CD14-positive monocyte (primary cell): ENCODE results near the gene TEX30. TPM values are rescaled to one million over a fixed set of nuclear protein-coding genes. Genes with fewer than 3 reads are reported as not detected.

Experiments
- DNase-seq, 3 donors: peaks; one replicate each; pipeline ENCODE4 v3.0.0-alpha.2; 2011 to 2022
- H2AFZ ChIP-seq: 2 replicates; pipeline ENCODE4 v1.6.0; 2012; ENCODE audit warnings: mild to moderate bottlenecking, low read depth, low read length, inconsistent platforms; ENCODE audit not compliant: insufficient read depth, poor library complexity, severe bottlenecking
- H3K27ac ChIP-seq, 2 donors: 1 replicate in 1 of 2; 2 replicates in 1 of 2; pipeline ENCODE4 v1.5.1; 2012 to 2013; ENCODE audit warnings: low read length in 2 of 2, control low read depth in 1 of 2, inconsistent platforms in 1 of 2, low read depth in 1 of 2, mild to moderate bottlenecking in 1 of 2
- H3K27me3 ChIP-seq, 2 donors: one replicate each; pipeline versions ENCODE4 v1.6.0 to v1.6.1; 2011 to 2013; ENCODE audit warnings: low read length in 2 of 2; ENCODE audit not compliant: control insufficient read depth in 2 of 2, insufficient read depth in 2 of 2
- H3K36me3 ChIP-seq, 2 donors: replicated peaks in 1 of 2; 1 replicate in 1 of 2; 2 replicates in 1 of 2; pipeline versions ENCODE4 v1.5.1 to v1.6.1; 2012 to 2013; ENCODE audit warnings: low read length in 2 of 2, control low read depth in 1 of 2, inconsistent platforms in 1 of 2, mild to moderate bottlenecking in 1 of 2; ENCODE audit not compliant: insufficient read depth in 2 of 2, control insufficient read depth in 1 of 2
- H3K4me1 ChIP-seq, 2 donors: 1 replicate in 1 of 2; 2 replicates in 1 of 2; pipeline versions ENCODE4 v1.5.1 to v1.6.1; 2012 to 2013; ENCODE audit warnings: low read length in 2 of 2, control low read depth in 1 of 2, inconsistent platforms in 1 of 2, mild to moderate bottlenecking in 1 of 2, moderate library complexity in 1 of 2; ENCODE audit not compliant: insufficient read depth in 2 of 2, control insufficient read depth in 1 of 2
- H3K4me2 ChIP-seq: replicated peaks from 2 replicates; pipeline ENCODE3; 2012; ENCODE audit warnings: low read length, moderate library complexity, mild to moderate bottlenecking; ENCODE audit not compliant: poor library complexity, severe bottlenecking; ENCODE audit errors: extremely low read depth
- H3K4me3 ChIP-seq, 3 experiments: fragments of 200-600 bp in 1 of 3; sonication (generic) in 1 of 3; replicated peaks in 1 of 3; 1 replicate in 2 of 3; 2 replicates in 1 of 3; pipeline ENCODE4 v1.5.1; 2011 to 2013; ENCODE audit warnings: low read length in 3 of 3, mild to moderate bottlenecking in 3 of 3, control low read depth in 2 of 3, low read depth in 2 of 3, inconsistent platforms in 1 of 3, moderate library complexity in 1 of 3
- H3K79me2 ChIP-seq: 2 replicates; pipeline ENCODE4 v1.6.0; 2012; ENCODE audit warnings: mild to moderate bottlenecking, control low read depth, inconsistent platforms, low read length, moderate library complexity; ENCODE audit not compliant: insufficient read depth
- H3K9ac ChIP-seq: 2 replicates; pipeline ENCODE4 v1.6.0; 2017; ENCODE audit warnings: low read length, mild to moderate bottlenecking; ENCODE audit not compliant: insufficient read depth, poor library complexity, severe bottlenecking
- H3K9me3 ChIP-seq, 2 donors: replicated peaks in 1 of 2; 1 replicate in 1 of 2; 2 replicates in 1 of 2; pipeline versions ENCODE4 v1.5.1 to v1.6.1; 2012 to 2013; ENCODE audit warnings: low read length in 2 of 2, control low read depth in 1 of 2; ENCODE audit not compliant: control insufficient read depth in 1 of 2, insufficient read depth in 1 of 2
- H4K20me1 ChIP-seq: 2 replicates; pipeline ENCODE4 v1.6.0; 2012; ENCODE audit warnings: mild to moderate bottlenecking, low read length, control low read depth, moderate library complexity; ENCODE audit not compliant: insufficient read depth
- H3K27ac Mint-ChIP-seq, 7 donors: one replicate each; pipeline ENCODE4 v1.8.0; 2020; ENCODE audit warnings: mild to moderate bottlenecking in 7 of 7, mixed read lengths in 7 of 7, moderate library complexity in 6 of 7, inconsistent platforms in 2 of 7
- H3K27me3 Mint-ChIP-seq, 3 donors: one replicate each; pipeline ENCODE4 v1.8.0; 2021 to 2022; ENCODE audit warnings: low read depth in 3 of 3, mild to moderate bottlenecking in 3 of 3, mixed read lengths in 3 of 3, moderate library complexity in 3 of 3, inconsistent platforms in 1 of 3
- H3K36me3 Mint-ChIP-seq, 2 donors: one replicate each; pipeline ENCODE4 v1.8.0; 2020; ENCODE audit warnings: mixed read lengths in 2 of 2, inconsistent platforms in 1 of 2, mild to moderate bottlenecking in 1 of 2
- H3K4me1 Mint-ChIP-seq: one replicate; pipeline ENCODE4 v1.8.0; 2020; ENCODE audit warnings: mild to moderate bottlenecking, mixed read lengths
- H3K4me3 Mint-ChIP-seq, 2 donors: one replicate each; pipeline ENCODE4 v1.8.0; 2020; ENCODE audit warnings: mild to moderate bottlenecking in 2 of 2, mixed read lengths in 2 of 2, moderate library complexity in 1 of 2
- H3K9me3 Mint-ChIP-seq, 7 donors: one replicate each; pipeline ENCODE4 v1.8.0; 2020 to 2022; ENCODE audit warnings: mixed read lengths in 7 of 7, mild to moderate bottlenecking in 6 of 7, moderate library complexity in 6 of 7, inconsistent platforms in 2 of 7
- WGBS: methylation state at CpG from one replicate; pipeline ENCODE4 v1.1.5; 2013; ENCODE audit warnings: missing lambda C conversion rate; ENCODE audit not compliant: insufficient coverage; 5-methylcytosine and 5-hydroxymethylcytosine counted together
- intact Hi-C, 2 donors: fragments of 100-400 bp; cut with micrococcal nuclease; formaldehyde crosslinking; loops; one replicate each; pipeline versions ENCODE4 v1.15.0 to v1.15.1; 2023
- polyA plus RNA-seq, 3 donors: library from polyadenylated mRNA; depleted of rRNA in 1 of 3; unstranded in 2 of 3; stranded (reverse) in 1 of 3; fragments of 300-500 nt in 2 of 3; fragments of >200 nt in 1 of 3; fragmentation: Illumina TruSeq in 2 of 3; gene quantifications; 1 replicate in 2 of 3; 2 replicates in 1 of 3; pipeline ENCODE4 v1.2.3, GENCODE V29; 2012 to 2021
- TF ChIP-seq, protein P1 (sequence below): fragments of 200-600 bp; IDR thresholded peaks from one replicate; pipeline ENCODE4 v1.8.0; 2022; ENCODE audit warnings: antibody characterized with exemption, mild to moderate bottlenecking

Gene TEX30
- polyA plus RNA-seq, 3 donors = 2.7 to 11.3 (median 10.9) TPM

DNA sequence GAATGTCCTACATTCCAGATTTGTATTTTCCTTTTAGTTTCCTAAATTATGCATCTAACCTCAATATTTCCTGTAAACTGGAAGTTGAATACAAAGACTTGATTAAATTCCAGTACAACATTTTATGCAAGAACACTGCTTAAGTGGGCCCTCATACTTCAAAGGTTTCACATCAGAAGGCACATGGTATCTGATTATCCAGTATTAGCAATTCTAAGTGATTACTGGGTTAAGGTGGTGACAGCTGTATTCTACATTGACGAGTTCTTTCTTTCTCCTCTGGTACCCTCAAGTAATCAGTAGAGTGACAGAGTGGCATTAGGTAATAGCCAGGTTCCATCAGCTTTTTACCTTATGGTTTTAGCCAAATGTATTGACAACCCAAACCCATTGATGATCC, 43.7 kb upstream of the TEX30 start:
- H3K9me3 Mint-ChIP-seq = no peaks in the 10 kb centered on the region
- no peaks in the 10 kb centered on the region for H3K4me1 Mint-ChIP-seq
- DNase-seq = no peak
- intact Hi-C loops = no loop called here
- no peaks in the 10 kb centered on the region for H3K9me3 ChIP-seq
- no peak overlapping the region for H2AFZ ChIP-seq
- no peaks in the 10 kb centered on the region for H3K79me2 ChIP-seq
- TF ChIP-seq, protein P1, sequence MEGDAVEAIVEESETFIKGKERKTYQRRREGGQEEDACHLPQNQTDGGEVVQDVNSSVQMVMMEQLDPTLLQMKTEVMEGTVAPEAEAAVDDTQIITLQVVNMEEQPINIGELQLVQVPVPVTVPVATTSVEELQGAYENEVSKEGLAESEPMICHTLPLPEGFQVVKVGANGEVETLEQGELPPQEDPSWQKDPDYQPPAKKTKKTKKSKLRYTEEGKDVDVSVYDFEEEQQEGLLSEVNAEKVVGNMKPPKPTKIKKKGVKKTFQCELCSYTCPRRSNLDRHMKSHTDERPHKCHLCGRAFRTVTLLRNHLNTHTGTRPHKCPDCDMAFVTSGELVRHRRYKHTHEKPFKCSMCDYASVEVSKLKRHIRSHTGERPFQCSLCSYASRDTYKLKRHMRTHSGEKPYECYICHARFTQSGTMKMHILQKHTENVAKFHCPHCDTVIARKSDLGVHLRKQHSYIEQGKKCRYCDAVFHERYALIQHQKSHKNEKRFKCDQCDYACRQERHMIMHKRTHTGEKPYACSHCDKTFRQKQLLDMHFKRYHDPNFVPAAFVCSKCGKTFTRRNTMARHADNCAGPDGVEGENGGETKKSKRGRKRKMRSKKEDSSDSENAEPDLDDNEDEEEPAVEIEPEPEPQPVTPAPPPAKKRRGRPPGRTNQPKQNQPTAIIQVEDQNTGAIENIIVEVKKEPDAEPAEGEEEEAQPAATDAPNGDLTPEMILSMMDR = no peak
- no peak overlapping the region for H3K27ac Mint-ChIP-seq
- H4K20me1 ChIP-seq = no peaks in the 10 kb centered on the region
- H3K4me3 Mint-ChIP-seq = no peak overlapping the region
- no peak overlapping the region for H3K9ac ChIP-seq
- H3K36me3 ChIP-seq = no peaks in the 10 kb centered on the region
- peaks cover 9 to 14% of the 10 kb centered on the region in 2 donors for H3K36me3 Mint-ChIP-seq
- WGBS = no CpG with 5 or more reads among the region's 1 CpG
- H3K4me2 ChIP-seq = no peak overlapping the region
- no peaks in the 10 kb centered on the region for H3K27me3 Mint-ChIP-seq
- H3K4me1 ChIP-seq = no peaks in the 10 kb centered on the region
- H3K27ac ChIP-seq = no peak overlapping the region
- H3K27me3 ChIP-seq = no peaks in the 10 kb centered on the region
- H3K4me3 ChIP-seq = no peak overlapping the region

DNA sequence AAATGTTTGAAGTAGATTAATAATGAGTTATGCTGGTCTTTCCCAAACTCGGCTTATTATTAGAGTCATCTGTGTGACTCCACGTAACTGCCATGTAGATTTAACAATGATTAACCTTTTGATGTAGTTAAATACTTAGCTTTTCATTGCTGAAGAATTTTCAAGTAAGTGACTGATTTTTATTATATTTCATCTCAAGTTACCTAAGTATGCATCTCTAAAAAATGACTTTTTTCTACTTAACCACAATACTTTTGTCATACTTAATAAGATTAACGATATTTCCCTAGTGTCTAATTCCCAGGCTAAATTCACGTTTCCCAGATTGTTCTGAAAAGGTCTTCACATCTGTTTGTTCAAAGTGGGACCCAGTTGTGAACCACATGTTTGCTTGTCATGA, 43.1 kb upstream of the TEX30 start:
- no peaks in the 10 kb centered on the region for H3K4me1 Mint-ChIP-seq
- H3K4me2 ChIP-seq = no peak overlapping the region
- no peaks in the 10 kb centered on the region for H3K9me3 Mint-ChIP-seq
- no peak overlapping the region for H3K9ac ChIP-seq
- H2AFZ ChIP-seq = no peak overlapping the region
- H3K79me2 ChIP-seq = no peaks in the 10 kb centered on the region
- H3K4me3 ChIP-seq = no peak overlapping the region
- TF ChIP-seq, protein P1 = no peak
- intact Hi-C loops = no loop called here
- no peak overlapping the region for H3K4me3 Mint-ChIP-seq
- no peaks in the 10 kb centered on the region for H4K20me1 ChIP-seq
- DNase-seq = no peak
- no peak overlapping the region for H3K27ac ChIP-seq
- no peaks in the 10 kb centered on the region for H3K4me1 ChIP-seq
- WGBS = 100% methylated on average over 2 of the region's 4 CpGs
- peaks cover 6 to 10% of the 10 kb centered on the region in 2 donors for H3K36me3 Mint-ChIP-seq
- no peaks in the 10 kb centered on the region for H3K36me3 ChIP-seq
- no peaks in the 10 kb centered on the region for H3K27me3 Mint-ChIP-seq
- H3K27me3 ChIP-seq = no peaks in the 10 kb centered on the region
- no peaks in the 10 kb centered on the region for H3K9me3 ChIP-seq
- no peak overlapping the region for H3K27ac Mint-ChIP-seq
